Fibroblast of mammary gland (primary cell): ENCODE results near the gene ASCC2.

Source experiments
- DNase-seq: peaks from one replicate; pipeline ENCODE4 v3.0.0-alpha.2; 2010; ENCODE audit warnings: low read depth
- H3K4me3 ChIP-seq: 2 replicates; pipeline ENCODE4 v1.5.1; 2011; ENCODE audit warnings: low read depth, mild to moderate bottlenecking, low read length, moderate library complexity; ENCODE audit not compliant: control insufficient read depth
- CTCF ChIP-seq: conservative IDR thresholded peaks from 2 replicates; pipeline ENCODE4 v1.5.1; 2011; ENCODE audit warnings: low read depth, low read length, inconsistent platforms; ENCODE audit not compliant: control insufficient read depth, insufficient read depth

Gene ASCC2

GRCh38 chr22:29742326-29742725, 95.7 kb downstream of the ASCC2 start:
- no peak for DNase-seq
- H3K4me3 ChIP-seq = no peak overlapping the region
- TF ChIP-seq CTCF = no peak

- H3K4me3 ChIP-seq = no peak overlapping the region
- no peak for TF ChIP-seq CTCF
- no peak for DNase-seq
Measured at GRCh38 chr22:29741926-29742325, 96.1 kb downstream of the ASCC2 start.

GRCh38 chr22:29740216-29740615, 97.9 kb downstream of the ASCC2 start:
- H3K4me3 ChIP-seq = no peak overlapping the region
- DNase-seq = no peak
- no peak for TF ChIP-seq CTCF

DNA sequence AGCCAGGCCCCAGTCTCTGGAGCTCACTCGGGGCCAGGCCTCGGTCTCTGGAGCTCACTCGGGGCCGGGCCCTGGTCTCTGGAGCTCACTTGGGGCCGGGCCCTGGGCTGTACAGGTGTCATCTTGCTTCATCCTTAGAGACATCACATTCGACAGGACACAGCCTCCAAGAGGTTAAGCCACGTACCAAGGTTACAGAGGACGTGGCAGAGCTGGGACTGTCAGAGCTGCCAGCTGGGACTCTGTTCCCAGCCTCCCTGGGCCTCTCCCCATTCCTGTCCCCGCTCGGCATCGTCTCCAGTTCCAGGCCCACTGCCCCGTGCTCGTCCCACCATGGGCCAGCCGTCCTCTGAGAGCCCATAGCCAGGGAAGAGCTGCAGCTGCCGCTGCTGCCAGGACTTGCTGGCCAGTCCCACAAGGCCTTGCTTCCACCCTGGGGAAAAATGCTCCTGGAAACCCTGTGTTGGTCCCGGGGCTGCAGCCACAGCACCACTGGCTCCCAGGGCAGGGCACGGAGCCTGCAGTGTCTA, 98.7 kb downstream of the ASCC2 start:
- DNase-seq = no peak
- no peak for TF ChIP-seq CTCF
- H3K4me3 ChIP-seq = no peak overlapping the region
